ENCODE data around the gene PCBP3. TPM values are rescaled to one million over a fixed set of nuclear protein-coding genes. Genes with fewer than 3 reads are reported as not detected.
A peak's percentile ranks its signal among the peaks of the same experiment; 100 is the strongest.

The PCBP3 gene
- total RNA-seq, 1 experiment from 2014 or later = 10.9 TPM

GRCh38 chr21:45641480-45642035, 2.0 kb upstream of the PCBP3 start:
- no peak overlapping the region for H2BK5ac ChIP-seq (ENCODE audit: insufficient read length, low read length)
- peaks cover 31 to 32% of the 10 kb centered on the region in 2 experiments for H3K4me1 Mint-ChIP-seq
- H3K4me2 ChIP-seq (ENCODE audit: insufficient read depth, insufficient read length, low read length) = peak overlapping the region; percentile 0
- no peak overlapping the region for H4K8ac ChIP-seq (replicated peaks; ENCODE audit: insufficient read length, low read depth, low read length)
- TF ChIP-seq, protein P1, sequence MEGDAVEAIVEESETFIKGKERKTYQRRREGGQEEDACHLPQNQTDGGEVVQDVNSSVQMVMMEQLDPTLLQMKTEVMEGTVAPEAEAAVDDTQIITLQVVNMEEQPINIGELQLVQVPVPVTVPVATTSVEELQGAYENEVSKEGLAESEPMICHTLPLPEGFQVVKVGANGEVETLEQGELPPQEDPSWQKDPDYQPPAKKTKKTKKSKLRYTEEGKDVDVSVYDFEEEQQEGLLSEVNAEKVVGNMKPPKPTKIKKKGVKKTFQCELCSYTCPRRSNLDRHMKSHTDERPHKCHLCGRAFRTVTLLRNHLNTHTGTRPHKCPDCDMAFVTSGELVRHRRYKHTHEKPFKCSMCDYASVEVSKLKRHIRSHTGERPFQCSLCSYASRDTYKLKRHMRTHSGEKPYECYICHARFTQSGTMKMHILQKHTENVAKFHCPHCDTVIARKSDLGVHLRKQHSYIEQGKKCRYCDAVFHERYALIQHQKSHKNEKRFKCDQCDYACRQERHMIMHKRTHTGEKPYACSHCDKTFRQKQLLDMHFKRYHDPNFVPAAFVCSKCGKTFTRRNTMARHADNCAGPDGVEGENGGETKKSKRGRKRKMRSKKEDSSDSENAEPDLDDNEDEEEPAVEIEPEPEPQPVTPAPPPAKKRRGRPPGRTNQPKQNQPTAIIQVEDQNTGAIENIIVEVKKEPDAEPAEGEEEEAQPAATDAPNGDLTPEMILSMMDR (conservative IDR thresholded peaks at IDR 0.05) = no peak
- H2BK15ac ChIP-seq (ENCODE audit: low read depth, low read length) = no peak overlapping the region
- no peaks in the 10 kb centered on the region for H3K9me3 ChIP-seq (ENCODE audit: control insufficient read depth, low read depth, low read length)
- no peak overlapping the region for H3K27ac ChIP-seq (ENCODE audit: insufficient read length, low read depth, low read length)
- no CpG with 5 or more reads among the region's 31 CpGs for WGBS (ENCODE audit: extremely low coverage, insufficient read length, low lambda C conversion rate)
- H2BK120ac ChIP-seq (ENCODE audit: low read depth, low read length, poor library complexity, severe bottlenecking) = no peak overlapping the region
- no peaks in the 10 kb centered on the region; a peak in 1 of 7 replicates for H3K36me3 Mint-ChIP-seq (ENCODE audit: insufficient read depth in 1 of 3, low read depth in 3 of 3)
- H3K4ac ChIP-seq (ENCODE audit: low read depth, low read length) = no peak overlapping the region
- no peaks in the 10 kb centered on the region for H4K20me1 ChIP-seq (ENCODE audit: control insufficient read depth, insufficient read depth, insufficient read length)
- H2BK20ac ChIP-seq (ENCODE audit: low read depth, low read length, poor library complexity, severe bottlenecking) = no peak overlapping the region
- H3K18ac ChIP-seq (ENCODE audit: insufficient read length, low read depth, low read length) = no peak overlapping the region
- H3K4me3 Mint-ChIP-seq = peak overlapping the region; percentile 41 to 63; a peak in 4 of 5 replicates
- H2AK5ac ChIP-seq (ENCODE audit: insufficient read length, low read length) = no peak overlapping the region
- no peaks in the 10 kb centered on the region for H3K79me2 ChIP-seq (ENCODE audit: insufficient read depth, low read length)
- H3K56ac ChIP-seq (ENCODE audit: insufficient read length, low read depth, low read length) = no peak overlapping the region
- H3T11ph ChIP-seq (ENCODE audit: low read length) = no peak overlapping the region
- H3K9me3 Mint-ChIP-seq = no peaks in the 10 kb centered on the region
- H2AFZ ChIP-seq (ENCODE audit: low read length) = no peak overlapping the region
- H3K14ac ChIP-seq (ENCODE audit: insufficient read depth, low read length) = no peak overlapping the region
- no peak overlapping the region for H3K23ac ChIP-seq (ENCODE audit: insufficient read length, low read depth, low read length)
- H3K23me2 ChIP-seq (ENCODE audit: insufficient read length, low read depth, low read length, poor library complexity, severe bottlenecking) = peaks cover 7% of the 10 kb centered on the region
- no peak overlapping the region for H4K5ac ChIP-seq (ENCODE audit: insufficient read length, low read depth, low read length)
- H2BK12ac ChIP-seq (ENCODE audit: insufficient read length, low read depth, low read length) = no peak overlapping the region
- no peak overlapping the region for H3K27ac Mint-ChIP-seq
- no peak overlapping the region for H4K91ac ChIP-seq (ENCODE audit: insufficient read length, low read depth, low read length)
- H3K79me1 ChIP-seq (ENCODE audit: insufficient read depth, low read depth, low read length, poor library complexity, severe bottlenecking) = no peaks in the 10 kb centered on the region
- peaks cover 5% of the 10 kb centered on the region; the same call in 1 of the 2 replicates for H3K27me3 ChIP-seq (ENCODE audit: insufficient read depth, low read length)
- DNase-seq = no peak
- H3K27me3 Mint-ChIP-seq (ENCODE audit: low read depth) = peaks cover 24% of the 10 kb centered on the region
- H3K4me1 ChIP-seq (ENCODE audit: insufficient read depth, low read length) = no peaks in the 10 kb centered on the region
- no peak overlapping the region for H3K9ac ChIP-seq (ENCODE audit: extremely low read depth, insufficient read length, low read length)
